HuH-7 (cell line): ENCODE measurements around the gene CTBP1.

ENCODE experiments used
- DNase-seq: peaks from one replicate; pipeline ENCODE4 v3.0.0; 2011; ENCODE audit warnings: low spot score

The CTBP1 gene

GRCh38 chr4:1283711-1284110 lies 34.8 kb upstream of the CTBP1 start:
- no peak for DNase-seq

- DNase-seq, result no peak
These were observed 30.3 kb upstream of the CTBP1 start for GRCh38 chr4:1279253-1279652.

GRCh38 chr4:1277667-1278665 lies 29.0 kb upstream of the CTBP1 start:
- no peak for DNase-seq

DNA sequence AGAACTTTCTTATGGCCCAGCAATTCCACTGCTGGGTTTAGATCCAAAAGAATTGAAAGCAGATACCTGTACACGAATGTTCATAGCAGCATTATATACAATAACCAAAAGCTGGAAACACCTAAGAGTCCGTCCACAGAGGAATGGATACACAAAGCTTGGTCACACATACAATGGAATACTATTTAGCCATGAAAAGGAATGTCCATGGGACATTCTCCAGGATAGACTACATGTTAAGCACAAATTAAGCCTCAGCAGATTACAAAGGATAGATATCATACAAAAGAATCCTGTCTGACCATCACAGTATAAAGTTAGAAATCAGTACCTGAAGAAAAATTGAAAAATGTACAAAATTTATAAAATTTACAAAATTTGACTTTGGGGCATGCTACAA lies 28.1 kb upstream of the CTBP1 start:
- DNase-seq, result no peak

- DNase-seq, result no peak
These were observed 25.9 kb upstream of the CTBP1 start for GRCh38 chr4:1274871-1275270.

DNA sequence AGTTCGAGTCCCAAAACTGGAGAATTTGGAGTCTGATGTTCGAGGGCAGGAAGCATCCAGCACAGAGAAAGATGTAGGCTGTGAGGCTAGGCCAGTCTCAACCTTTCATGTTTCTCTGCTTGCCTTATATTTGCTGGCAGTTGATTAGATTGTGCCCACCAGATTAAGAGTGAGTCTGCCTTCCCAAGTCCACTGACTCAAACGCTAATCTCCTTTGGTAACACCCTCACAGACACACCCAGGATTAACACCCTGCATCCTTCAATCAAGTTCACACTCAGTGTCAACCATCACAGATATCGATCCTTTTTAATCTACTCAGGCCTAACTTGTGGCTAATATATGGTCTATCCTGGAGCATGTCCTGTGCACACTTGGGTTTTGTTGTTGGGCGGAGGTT lies 22.8 kb upstream of the CTBP1 start:
- DNase-seq, result no peak

GRCh38 chr4:1269209-1269608 lies 20.3 kb upstream of the CTBP1 start:
- DNase-seq, result no peak

DNA sequence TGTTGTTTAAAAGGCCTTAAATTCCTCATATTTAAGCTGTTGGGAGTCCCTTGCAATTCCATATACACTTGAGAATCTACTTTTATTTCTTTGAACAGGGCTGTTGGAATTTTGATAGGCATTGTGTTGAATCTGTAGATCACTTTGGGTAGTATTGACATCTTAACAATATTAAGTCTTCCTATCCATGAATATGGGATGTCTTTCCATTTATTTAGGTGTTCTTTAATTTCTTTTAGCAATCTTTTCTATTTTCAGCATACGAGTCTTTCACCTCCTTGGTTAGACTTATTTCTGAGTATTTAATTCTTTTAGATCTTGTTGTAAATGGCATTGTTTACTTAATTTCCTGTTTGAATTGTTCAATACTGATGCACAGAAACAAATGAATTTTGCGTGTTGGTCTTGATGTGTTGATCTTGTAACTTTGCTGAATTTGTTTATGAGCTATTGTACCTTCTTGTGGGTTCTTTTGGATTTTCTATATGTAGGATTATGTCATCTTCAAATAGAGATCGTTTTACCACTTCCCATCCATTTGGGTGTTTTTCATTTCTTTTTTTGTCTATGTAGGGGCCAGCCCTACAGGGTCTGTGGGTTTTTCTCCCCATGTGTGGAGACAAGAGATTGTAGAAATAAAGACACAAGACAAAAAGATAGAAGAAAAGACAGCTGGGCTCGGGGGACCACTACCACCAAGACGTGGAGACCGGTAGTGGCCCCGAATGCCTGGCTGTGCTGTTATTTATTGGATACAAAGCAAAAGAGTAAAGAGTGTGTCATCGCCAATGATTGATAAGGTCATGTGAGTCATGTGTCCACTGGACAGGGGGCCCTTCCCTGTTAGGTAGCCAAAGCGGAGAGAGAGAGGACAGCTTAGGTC lies 18.2 kb upstream of the CTBP1 start:
- DNase-seq, result no peak

DNA sequence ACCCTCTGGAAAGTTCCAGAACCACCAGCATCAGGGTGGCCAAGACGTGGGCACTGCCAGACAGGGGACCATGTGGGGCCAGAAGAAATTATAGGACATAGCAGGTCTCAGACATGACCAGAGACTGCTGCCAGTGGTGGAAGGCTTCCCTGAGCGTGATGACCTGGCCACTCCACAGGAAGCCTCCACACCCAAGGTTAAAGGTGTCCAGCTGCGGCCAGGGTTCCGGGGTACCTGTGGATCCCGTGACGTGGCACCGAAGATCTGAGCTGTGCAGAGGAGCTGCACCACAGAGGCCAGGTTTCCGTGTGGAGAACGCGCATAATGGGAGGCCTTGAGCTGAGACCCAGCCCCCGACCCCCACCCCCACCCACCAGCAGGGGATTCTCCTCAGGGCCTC lies 16.4 kb upstream of the CTBP1 start:
- no peak for DNase-seq

DNA sequence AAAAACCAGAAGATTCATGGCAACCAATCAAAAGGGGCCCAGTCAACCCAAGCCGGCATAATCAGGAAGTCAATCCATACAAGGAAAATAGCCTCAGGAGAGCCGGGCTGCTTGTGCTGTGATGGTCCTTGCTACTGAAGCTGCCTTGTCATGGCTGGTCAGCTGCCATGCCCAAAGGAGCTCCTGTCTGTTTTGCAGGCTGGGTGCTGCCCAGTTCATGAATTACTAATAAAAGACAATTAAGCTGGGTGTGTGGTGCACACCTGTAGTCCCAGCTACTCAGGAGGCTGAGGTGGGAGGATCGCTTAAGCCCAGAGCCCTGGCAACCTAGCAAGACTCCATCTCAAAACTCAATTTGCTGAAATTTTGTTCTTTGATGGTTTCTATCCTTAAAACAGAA lies 16.0 kb upstream of the CTBP1 start:
- no peak for DNase-seq

DNA sequence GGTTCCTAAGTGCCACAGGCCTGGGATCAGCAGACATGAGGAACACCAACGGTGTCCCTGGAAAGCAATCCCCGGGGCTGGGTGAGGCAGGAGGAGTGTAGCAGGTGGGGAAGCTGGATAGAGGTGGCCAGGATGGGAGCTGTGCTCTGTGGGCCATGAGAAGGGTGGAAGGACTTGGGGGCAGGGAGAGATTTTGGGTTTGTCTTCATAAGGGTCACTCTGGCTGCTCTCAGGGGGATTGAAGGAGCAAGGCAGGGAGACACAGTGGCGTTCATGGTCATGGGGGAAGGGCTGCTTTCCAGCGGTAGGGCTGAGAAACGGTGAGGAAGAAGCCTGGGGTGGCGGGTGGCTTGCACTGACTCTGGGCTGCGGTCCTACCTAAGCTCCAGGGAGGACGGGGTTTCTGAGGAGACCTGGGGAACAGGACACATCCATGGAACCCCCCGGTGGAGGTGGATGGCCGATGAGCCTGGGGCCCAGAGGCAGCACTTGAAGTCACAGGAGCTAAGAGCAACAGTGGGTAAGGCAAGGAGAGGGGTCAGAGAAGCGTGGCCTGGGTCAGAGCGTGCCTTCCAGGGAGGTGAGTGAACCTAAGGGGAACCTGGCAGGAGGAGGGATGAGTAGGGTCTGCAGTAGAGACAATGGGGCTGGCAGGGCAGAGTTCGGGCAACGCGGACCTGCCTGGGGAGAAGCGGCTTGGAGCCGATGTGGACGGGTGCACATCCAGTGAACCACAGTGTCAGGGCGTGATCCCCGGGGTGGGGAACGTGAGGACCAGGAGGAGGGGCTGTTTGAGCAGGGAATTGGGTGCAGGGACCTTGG lies 12.4 kb upstream of the CTBP1 start:
- no peak for DNase-seq

DNA sequence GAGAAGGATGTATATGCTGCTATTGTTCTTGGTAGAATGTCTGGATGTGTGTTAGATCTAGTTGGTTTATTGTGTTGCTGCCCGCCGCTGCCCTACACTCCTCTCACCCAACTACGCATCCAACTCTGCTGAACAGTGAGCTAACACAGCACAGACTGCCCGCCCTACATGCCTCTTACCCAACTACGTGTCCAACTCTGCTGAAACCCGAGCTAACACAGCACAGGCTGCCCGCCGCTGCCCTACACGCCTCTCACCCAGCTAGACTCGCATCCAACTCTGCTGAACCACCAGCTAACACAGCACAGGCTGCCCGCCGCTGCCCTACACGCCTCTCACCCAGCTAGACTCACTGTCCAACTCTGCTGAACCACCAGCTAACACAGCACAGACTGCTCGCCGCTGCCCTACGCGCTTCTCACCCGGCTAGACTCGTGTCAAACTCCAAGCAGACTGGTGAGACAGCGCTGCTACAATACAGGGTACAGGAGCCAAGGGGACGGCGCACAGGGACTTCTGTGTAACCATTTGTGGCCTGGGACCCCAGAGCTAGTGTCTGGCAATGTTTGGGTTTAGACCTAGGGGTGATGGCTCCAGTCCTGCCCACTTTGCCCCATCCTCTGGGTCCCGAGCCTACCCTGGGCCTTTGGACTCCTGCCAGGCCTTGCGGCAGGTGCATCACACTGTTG lies 11.6 kb upstream of the CTBP1 start:
- DNase-seq, result no peak

DNA sequence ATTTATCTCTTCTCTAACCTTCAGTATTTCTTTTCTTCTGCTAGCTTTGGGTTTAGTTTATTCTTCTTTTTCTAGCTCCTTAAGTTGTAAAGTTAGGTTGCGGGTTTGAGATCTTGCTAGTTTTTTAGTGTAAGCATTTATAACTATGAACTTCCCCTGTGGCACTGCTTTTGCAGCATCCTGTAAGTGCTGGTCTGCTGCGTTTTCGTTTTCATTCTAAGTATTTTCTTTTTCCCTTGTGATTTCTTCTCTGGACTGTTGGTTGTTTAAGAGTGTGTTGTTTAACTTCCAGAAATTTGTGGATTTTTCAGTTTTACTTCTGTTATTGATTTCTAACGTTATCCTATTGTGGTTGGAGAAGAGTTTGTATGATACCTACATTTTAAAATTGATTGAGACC lies 11.0 kb upstream of the CTBP1 start:
- DNase-seq, result no peak

DNA sequence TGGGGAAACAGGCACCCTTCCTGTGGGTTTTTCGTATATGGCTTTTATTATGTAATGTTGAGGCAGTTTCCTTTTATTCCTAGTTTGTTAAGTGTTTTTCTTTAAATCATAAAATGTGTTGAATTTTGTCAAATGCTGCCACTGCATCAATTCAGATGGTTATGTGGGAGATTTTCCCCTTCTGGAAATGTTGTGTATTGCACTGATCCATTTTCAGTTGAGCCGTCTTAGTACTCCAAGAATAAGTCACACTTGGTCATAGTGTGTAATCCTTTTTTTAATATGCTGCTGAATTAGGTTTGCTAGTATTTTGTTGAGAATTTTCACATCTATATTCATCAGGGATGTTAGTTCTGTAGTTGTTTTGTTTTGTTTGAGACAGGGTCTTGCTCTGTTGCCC lies 9.5 kb upstream of the CTBP1 start:
- no peak for DNase-seq

DNA sequence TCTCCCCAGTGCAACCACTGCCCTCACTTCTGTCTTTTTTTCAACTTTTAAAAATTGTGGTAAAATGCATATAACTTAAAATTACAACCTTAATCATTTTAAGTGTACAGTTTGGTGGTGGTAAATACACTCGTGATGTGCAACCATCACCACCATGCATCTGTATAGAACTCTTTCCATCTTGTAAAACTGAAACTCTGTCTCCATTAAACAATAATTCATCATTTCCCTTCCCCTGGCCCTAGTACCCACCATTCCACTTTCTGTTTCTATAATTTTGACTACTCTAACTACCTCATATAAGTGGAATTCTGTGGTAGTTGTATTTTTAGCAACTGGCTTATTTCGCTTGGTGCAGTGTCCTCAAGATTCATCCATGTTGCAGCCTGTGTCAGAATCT lies 6.8 kb upstream of the CTBP1 start:
- no peak for DNase-seq

DNA sequence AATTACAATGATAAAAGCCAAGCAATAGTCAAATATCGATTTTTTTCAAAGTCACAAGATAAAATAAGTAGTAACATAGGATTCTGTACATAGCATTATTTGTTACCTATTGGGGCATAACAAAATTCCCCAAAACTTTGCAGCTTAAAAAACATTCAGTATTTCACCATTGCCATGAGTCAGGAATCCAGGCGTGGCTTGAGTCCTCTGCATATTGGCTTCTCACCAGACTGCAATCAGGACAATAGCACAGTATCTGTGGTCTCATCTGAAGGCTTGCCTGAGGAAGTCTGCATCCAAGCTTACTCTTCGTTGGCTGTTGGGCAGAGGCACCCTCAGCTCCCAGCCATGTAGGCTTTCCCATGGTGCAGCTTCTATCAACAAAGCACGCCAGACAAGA lies 6.2 kb upstream of the CTBP1 start:
- DNase-seq, result no peak

DNA sequence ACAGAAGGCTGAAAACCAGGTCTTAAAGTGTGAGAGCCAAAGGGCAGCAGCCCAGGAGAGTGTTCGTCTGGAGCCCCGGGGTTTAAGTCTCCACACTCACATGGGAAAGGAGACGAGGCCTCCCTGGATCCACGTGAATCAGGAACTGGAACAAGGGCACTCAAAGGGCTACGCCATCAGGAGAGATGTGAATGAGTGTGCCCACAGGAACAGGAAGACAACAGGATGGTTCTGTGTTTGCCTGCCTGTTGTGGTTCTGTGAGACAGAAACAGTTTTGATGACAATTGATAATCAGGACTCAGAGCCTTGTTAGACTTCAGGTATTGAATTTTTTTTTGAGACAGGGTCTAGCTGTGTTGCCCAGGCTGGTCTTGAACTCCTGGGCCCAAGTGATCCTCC lies 4.9 kb upstream of the CTBP1 start:
- no peak for DNase-seq

DNA sequence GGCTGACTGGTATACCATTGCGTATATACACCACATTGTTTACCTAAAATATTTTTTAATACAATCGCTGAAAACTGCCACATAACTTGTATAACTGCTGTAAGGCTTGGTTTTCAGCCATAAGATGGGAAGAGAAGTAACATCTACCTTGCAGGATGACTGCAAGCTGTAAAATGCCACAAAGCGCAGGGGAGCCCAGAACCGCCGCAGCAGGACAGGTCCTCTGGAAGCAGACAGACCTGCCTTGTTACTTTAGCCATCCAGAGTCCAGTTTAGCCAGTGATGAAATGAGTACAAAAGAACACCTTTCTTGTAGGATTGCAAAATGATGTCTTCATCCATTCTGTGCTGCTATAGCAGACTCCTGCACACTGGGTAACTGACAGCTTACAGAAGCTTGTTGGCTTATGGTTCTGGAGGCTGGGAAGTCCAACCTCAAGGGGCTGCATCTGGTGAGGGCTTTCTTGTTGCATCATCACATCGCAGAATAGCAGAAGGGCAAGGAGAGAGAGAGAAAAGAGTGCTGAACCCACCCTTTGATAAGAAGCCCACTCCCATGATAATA lies 4.1 kb upstream of the CTBP1 start:
- DNase-seq, result no peak

DNA sequence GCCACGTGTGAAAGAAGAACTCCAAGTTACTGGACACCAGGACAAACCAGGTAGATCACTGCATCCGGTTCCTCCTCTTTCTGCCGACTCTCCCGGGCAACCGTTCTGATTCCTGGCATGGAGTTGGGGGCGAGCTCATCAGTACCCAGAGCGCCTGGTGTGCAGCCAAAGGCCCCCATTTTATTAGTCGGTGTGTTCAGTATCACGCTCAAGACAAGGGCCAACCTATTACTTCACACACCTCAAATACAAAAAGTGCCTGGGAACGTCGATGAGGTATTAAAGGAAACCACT lies 2.8 kb upstream of the CTBP1 start:
- no peak for DNase-seq

GRCh38 chr4:1250921-1251772 lies 2.2 kb upstream of the CTBP1 start:
- no peak for DNase-seq

GRCh38 chr4:1250527-1250812 lies 1.5 kb upstream of the CTBP1 start:
- no peak for DNase-seq
